ENCODE results near the gene GABRR2. TPM values are rescaled to one million over a fixed set of nuclear protein-coding genes. Genes with fewer than 3 reads are reported as not detected.
"Not testable (repeated sequence)": the region's sequence is repeated elsewhere in the genome, so short reads cannot be mapped to it uniquely, and the experiment has no call there.

Gene GABRR2
- total RNA-seq, 1 donor from 2014 or later = 1.4 TPM

DNA sequence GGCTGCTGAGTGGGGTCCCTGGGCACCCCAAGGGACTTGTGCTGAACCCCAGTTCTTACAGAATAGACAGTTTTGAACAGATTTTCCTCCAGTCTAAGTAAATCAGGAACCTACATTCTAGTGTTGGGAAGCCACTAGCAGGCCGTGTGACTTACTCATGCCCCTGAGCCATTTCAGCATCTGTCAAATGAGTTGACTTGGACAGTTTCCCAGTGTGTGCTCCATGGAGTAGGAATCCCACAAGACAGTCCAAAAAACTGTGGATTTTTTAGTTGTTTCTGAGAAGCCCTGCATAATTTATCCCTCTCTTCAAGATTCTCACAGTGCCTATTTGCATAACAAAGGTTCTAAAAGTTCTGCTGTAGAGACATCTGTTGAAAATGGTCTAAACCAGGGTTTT, 2.1 kb downstream of the GABRR2 start:
- Histone ChIP-seq H3K36me3 (peaks cover 7% of the 10 kb centered on the region), H3K27ac (no peak overlapping the region), H3K27me3 (no peaks in the 10 kb centered on the region), H3K9me3 (no peaks in the 10 kb centered on the region), H3K4me3 (no peak overlapping the region), H3K4me1 (peaks cover 20% of the 10 kb centered on the region)
- DNase-seq (no peak), ATAC-seq (peak; percentile 36)
- intact Hi-C loops (cut with DNase I) = no loop called here
- no peak for TF ChIP-seq CTCF (IDR thresholded peaks at IDR 0.05)

GRCh38 chr6:89311853-89312531, 3.1 kb downstream of the GABRR2 start:
- DNase-seq (no peak), ATAC-seq (peak; percentile 73)
- no peaks in the 10 kb centered on the region for H3K27me3 ChIP-seq
- no peak for TF ChIP-seq CTCF (IDR thresholded peaks at IDR 0.05)
- peak overlapping the region; percentile 42 for H3K27ac ChIP-seq
- H3K4me3 ChIP-seq = no peak overlapping the region
- intact Hi-C loops (cut with DNase I) = no loop called here
- no peaks in the 10 kb centered on the region for H3K9me3 ChIP-seq
- peaks cover 20% of the 10 kb centered on the region for H3K4me1 ChIP-seq
- peaks cover 7% of the 10 kb centered on the region for H3K36me3 ChIP-seq

DNA sequence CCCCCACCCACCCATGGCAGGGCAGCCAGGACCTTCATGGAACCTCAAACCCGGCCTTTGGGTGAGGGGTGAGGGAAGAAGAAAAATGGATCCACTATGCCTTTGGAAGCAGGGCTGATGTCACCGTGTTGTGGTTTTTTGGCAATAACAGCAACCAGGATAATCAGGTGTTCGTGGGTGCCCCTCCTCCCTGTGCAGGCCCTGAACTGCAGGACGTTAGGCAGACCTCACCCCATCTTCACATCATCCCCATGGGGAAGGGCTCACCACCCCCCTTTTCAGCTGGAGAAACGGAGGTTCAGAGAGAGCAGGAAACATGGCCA, 3.6 kb downstream of the GABRR2 start:
- no peak for ATAC-seq
- H3K4me3 ChIP-seq = no peak overlapping the region
- peak overlapping the region; percentile 42 for H3K27ac ChIP-seq
- H3K27me3 ChIP-seq = no peaks in the 10 kb centered on the region
- H3K9me3 ChIP-seq = no peaks in the 10 kb centered on the region
- intact Hi-C loops (cut with DNase I) = no loop called here
- DNase-seq = no peak
- H3K36me3 ChIP-seq = peaks cover 7% of the 10 kb centered on the region
- peak; percentile 49 for TF ChIP-seq CTCF (IDR thresholded peaks at IDR 0.05)
- peaks cover 20% of the 10 kb centered on the region for H3K4me1 ChIP-seq

DNA sequence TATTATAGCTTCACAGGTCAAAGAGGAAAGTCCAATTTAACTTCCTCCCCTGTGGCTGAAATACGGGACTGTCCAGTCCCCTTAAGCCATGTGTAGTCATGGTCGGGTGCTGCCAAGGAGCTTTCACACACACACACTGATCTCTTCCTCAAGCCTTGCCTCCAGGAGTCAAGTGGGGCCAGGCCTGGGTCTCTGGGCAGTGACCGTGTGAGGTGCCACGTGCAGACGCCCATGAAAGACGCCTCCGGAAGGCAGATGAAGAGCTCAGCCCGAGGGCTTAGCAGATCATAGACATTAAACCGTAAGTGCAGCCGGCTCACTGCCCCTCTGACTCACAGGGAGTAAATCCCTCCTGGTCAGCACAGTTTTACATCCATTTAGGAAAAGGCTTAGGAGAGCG, 4.2 kb downstream of the GABRR2 start:
- no peaks in the 10 kb centered on the region for H3K27me3 ChIP-seq
- no peak for TF ChIP-seq CTCF (IDR thresholded peaks at IDR 0.05)
- H3K4me1 ChIP-seq = peaks cover 20% of the 10 kb centered on the region
- intact Hi-C loops (cut with DNase I) = no loop called here
- no peak overlapping the region for H3K4me3 ChIP-seq
- no peak overlapping the region for H3K27ac ChIP-seq
- DNase-seq = no peak
- no peaks in the 10 kb centered on the region for H3K9me3 ChIP-seq
- peak; percentile 29 for ATAC-seq
- H3K36me3 ChIP-seq = peaks cover 7% of the 10 kb centered on the region

DNA sequence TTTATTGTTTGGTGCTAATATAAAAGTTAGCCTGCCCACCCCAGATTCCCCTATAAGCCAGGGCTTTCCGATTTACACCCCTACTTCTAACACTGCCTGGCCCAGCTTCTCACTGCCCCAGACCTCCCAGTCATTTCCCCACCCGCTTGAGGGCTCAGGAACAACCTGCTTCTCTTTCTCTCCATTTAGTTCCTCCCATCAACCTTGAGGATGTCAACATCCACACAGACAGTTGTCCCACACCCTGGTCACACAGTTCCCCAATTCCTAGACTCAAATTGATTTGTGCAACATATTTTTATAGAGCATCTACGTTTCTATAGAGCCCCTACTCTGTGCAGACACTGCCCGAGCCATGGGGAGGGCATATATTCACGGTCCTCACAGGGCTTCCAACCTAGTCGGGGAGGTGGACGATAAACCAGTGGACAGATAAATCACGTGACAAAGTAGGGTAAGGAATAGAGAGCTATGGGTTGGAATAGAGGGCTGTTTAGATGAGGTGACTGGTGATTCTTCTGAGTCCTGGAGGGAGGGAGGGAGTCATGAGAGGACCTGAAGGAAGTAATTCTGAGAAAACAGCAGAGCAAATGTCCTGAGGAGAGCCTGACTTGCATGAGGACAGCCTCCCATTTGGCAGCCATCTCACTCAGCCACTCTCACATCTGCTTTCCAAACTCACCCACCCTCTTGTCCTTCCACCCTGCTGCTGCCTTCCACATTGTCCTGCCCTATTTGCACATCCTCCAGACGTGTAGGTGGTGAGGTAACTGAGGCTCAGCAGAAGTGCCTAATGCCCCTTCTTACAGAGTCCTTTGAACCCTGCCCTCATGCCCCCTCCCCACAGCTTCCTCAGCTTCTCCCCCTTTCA, 6.3 kb downstream of the GABRR2 start:
- Histone ChIP-seq H3K27me3 (no peaks in the 10 kb centered on the region), H3K9me3 (no peaks in the 10 kb centered on the region), H3K36me3 (no peaks in the 10 kb centered on the region), H3K27ac (no peak overlapping the region), H3K4me1 (peaks cover 20% of the 10 kb centered on the region), H3K4me3 (no peak overlapping the region)
- ATAC-seq = peak; percentile 65
- TF ChIP-seq CTCF (IDR thresholded peaks at IDR 0.05) = no peak
- no peak for DNase-seq
- intact Hi-C loops (cut with DNase I) = no loop called here

DNA sequence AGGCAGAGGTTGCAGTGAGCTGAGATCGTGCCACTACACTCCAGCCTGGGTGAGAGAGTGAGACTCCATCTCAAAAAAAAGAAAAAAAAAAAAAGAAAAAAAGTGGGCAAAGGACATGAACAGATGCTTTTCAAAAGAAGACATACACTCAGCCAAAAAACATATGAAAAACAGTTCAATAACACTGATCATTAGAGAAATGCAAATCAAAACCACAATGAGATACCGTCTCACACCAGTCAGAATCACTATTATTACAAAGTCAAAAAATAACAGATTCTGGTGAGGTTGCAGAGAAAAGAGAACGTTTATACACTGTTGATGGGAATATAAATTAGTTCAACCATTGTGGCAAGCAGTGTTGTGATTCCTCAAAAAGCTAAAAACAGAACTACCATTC, 10.6 kb downstream of the GABRR2 start:
- intact Hi-C loops (cut with DNase I); H3K4me3 ChIP-seq; DNase-seq; ATAC-seq; H3K4me1 ChIP-seq; H3K27me3 ChIP-seq; H3K36me3 ChIP-seq; H3K27ac ChIP-seq; H3K9me3 ChIP-seq: not testable (repeated sequence)
